K562 (cell line): ENCODE measurements around the gene CCDC178. TPM values are rescaled to one million over a fixed set of nuclear protein-coding genes. Genes with fewer than 3 reads are reported as not detected.

Experiments
- ATAC-seq: fragments of 200-7000 bp; cut with Tn5 transposase; 3 replicates; pipeline ENCODE4 v1.9.1; 2020; ENCODE audit warnings: moderate library complexity
- BruUV-seq: library from RNA; stranded (reverse); fragments of 400-500 nt; replicated peaks from 2 replicates; lab custom pipeline; 2021; lab: Mats Ljungman, UMichigan
- CTCF ChIA-PET: fragments of 300-600 bp; formaldehyde crosslinking; extraction: SDS; loops from one replicate; lab custom pipeline; 2021; ENCODE audit warnings: low intra/inter-chr PET ratio; lab: Yijun Ruan, JAX
- POLR2A ChIA-PET: fragments of 300-600, 350-650 bp; sonication (Branson Sonifier 250); formaldehyde crosslinking; extraction: SDS; loops from one replicate; lab custom pipeline; 2021; ENCODE audit warnings: antibody characterized with exemption, inconsistent platforms; lab: Yijun Ruan, JAX
- DNase-seq, 4 experiments: peaks; one replicate each; pipeline versions ENCODE4 v3.0.0 to v3.0.0-alpha.2; 2011 to 2018; ENCODE audit warnings: low spot score in 3 of 4, mixed read lengths in 3 of 4; ENCODE audit errors: extremely low read depth in 1 of 4
- FAIRE-seq: peaks from 2 replicates; lab custom pipeline; 2011; peaks lifted over from hg19 to GRCh38; lab: Jason Lieb, UNC
- H2AFZ ChIP-seq: 2 replicates; pipeline ENCODE4 v1.6.0; 2011; ENCODE audit warnings: low read depth, low read length, control low read depth, inconsistent platforms
- H3K27ac ChIP-seq: fragments of 200-600 bp; 3 replicates; pipeline ENCODE4 v1.8.0; 2011; ENCODE audit warnings: low read depth, mild to moderate bottlenecking, control low read depth, inconsistent platforms, low read length, moderate library complexity, mixed read lengths; ENCODE audit errors: extremely low read depth
- H3K27me3 ChIP-seq, 2 experiments: fragments of 300-600 bp in 1 of 2; 2 replicates in 1 of 2; 3 replicates in 1 of 2; pipeline versions ENCODE4 v1.6.0 to v1.8.0; 2011; ENCODE audit warnings: inconsistent platforms in 2 of 2, low read length in 2 of 2, mild to moderate bottlenecking in 1 of 2, mixed read lengths in 1 of 2, moderate library complexity in 1 of 2; ENCODE audit not compliant: control insufficient read depth in 2 of 2, insufficient read depth in 2 of 2
- H3K36me3 ChIP-seq: fragments of 300-600 bp; 3 replicates; pipeline ENCODE4 v1.8.0; 2011; ENCODE audit warnings: mild to moderate bottlenecking, low read length, inconsistent platforms; ENCODE audit not compliant: control insufficient read depth, insufficient read depth
- H3K4me1 ChIP-seq, 2 experiments: fragments of 200-600 bp in 1 of 2; replicated peaks in 1 of 2; 2 replicates in 1 of 2; 3 replicates in 1 of 2; pipeline versions ENCODE4 v1.5.1 to v1.8.0; 2011; ENCODE audit warnings: inconsistent platforms in 2 of 2, low read length in 2 of 2, mild to moderate bottlenecking in 1 of 2, mixed read lengths in 1 of 2, moderate library complexity in 1 of 2; ENCODE audit not compliant: control insufficient read depth in 2 of 2, insufficient read depth in 2 of 2
- H3K4me2 ChIP-seq: 2 replicates; pipeline ENCODE4 v1.6.1; 2011; ENCODE audit warnings: low read length, control low read depth, inconsistent platforms, mixed read lengths; ENCODE audit not compliant: insufficient read depth
- H3K4me3 ChIP-seq: fragments of 200-600 bp; sonication (generic), shearing (Covaris generic); 2 replicates; pipeline ENCODE4 v1.5.1; 2016; ENCODE audit warnings: control low read depth, inconsistent platforms
- H3K79me2 ChIP-seq: fragments of 200-600 bp; 3 replicates; pipeline ENCODE4 v1.8.0; 2011; ENCODE audit warnings: low read length, inconsistent platforms; ENCODE audit not compliant: control insufficient read depth, insufficient read depth
- H3K9ac ChIP-seq, 2 experiments: 2 replicates each; pipeline versions ENCODE4 v1.6.0 to v1.6.1; 2011; ENCODE audit warnings: low read depth in 2 of 2, low read length in 2 of 2, control low read depth in 1 of 2, inconsistent platforms in 1 of 2, mild to moderate bottlenecking in 1 of 2, mixed read lengths in 1 of 2; ENCODE audit not compliant: insufficient read depth in 1 of 2
- H3K9me1 ChIP-seq: one replicate; pipeline ENCODE4 v1.6.0; 2011; ENCODE audit warnings: inconsistent platforms, mild to moderate bottlenecking, low read length, moderate library complexity; ENCODE audit not compliant: control insufficient read depth, insufficient read depth
- H3K9me3 ChIP-seq: replicated peaks from 2 replicates; pipeline ENCODE4 v1.5.1; 2011; ENCODE audit warnings: low read depth, low read length, inconsistent platforms; ENCODE audit not compliant: control insufficient read depth, insufficient read depth
- H4K20me1 ChIP-seq: replicated peaks from 2 replicates; pipeline ENCODE4 v1.6.1; 2011; ENCODE audit warnings: low read length, inconsistent platforms, mixed read lengths; ENCODE audit not compliant: control insufficient read depth, insufficient read depth
- ESRRB ChIP-seq: fragments of 250-450 bp; sonication (Bioruptor Pico); IDR thresholded peaks from 2 replicates; pipeline ENCODE4 v1.5.0; 2020; ENCODE audit warnings: mild to moderate bottlenecking, moderate library complexity, borderline replicate concordance
- ETS2 ChIP-seq: IDR thresholded peaks from 2 replicates; pipeline ENCODE4 v1.6.1; 2016; ENCODE audit warnings: borderline replicate concordance, missing genetic modification characterization, mild to moderate bottlenecking, moderate library complexity, missing compliant biosample characterization; ENCODE audit not compliant: poor library complexity, severe bottlenecking
- GABPA ChIP-seq: fragments of 200-800 bp; sonication (Bioruptor generic); conservative IDR thresholded peaks from 2 replicates; pipeline ENCODE4 v1.6.1; 2016; ENCODE audit warnings: low read depth, missing genetic modification characterization, missing compliant biosample characterization
- HNRNPK ChIP-seq: fragments of 200-400 bp; formaldehyde crosslinking; IDR thresholded peaks from one replicate; pipeline ENCODE4 v1.6.1; 2018; ENCODE audit warnings: mild to moderate bottlenecking, low read depth, low read length; ENCODE audit not compliant: poor library complexity, severe bottlenecking
- JUND ChIP-seq, 2 experiments: IDR thresholded peaks; 2 replicates in 1 of 2; 3 replicates in 1 of 2; pipeline ENCODE4 v1.6.1; 2011; ENCODE audit warnings: borderline replicate concordance in 2 of 2, low read depth in 2 of 2, low read length in 2 of 2, improper control_type of control experiment in 1 of 2, missing biosample characterization in 1 of 2, missing genetic modification characterization in 1 of 2, missing genetic modification reagents in 1 of 2
- NR3C1 ChIP-seq: sonication (generic); formaldehyde crosslinking; IDR thresholded peaks from 2 replicates; pipeline ENCODE4 v1.8.1; 2022; ENCODE audit warnings: missing genetic modification reagents
- PHB ChIP-seq: fragments of 250-450 bp; sonication (Bioruptor Pico); IDR thresholded peaks from 2 replicates; pipeline ENCODE4 v1.5.0; 2021
- RCOR1 ChIP-seq, 2 experiments: IDR thresholded peaks; 2 replicates each; pipeline ENCODE4 v1.6.1; 2012; ENCODE audit warnings: low read depth in 2 of 2, low read length in 2 of 2, borderline replicate concordance in 1 of 2, improper control_type of control experiment in 1 of 2
- U2AF1 ChIP-seq: fragments of 200-400 bp; formaldehyde crosslinking; optimal IDR thresholded peaks from 2 replicates; pipeline ENCODE3; 2017; ENCODE audit warnings: mild to moderate bottlenecking, low read depth, low read length, moderate library complexity
- ZNF134 ChIP-seq: fragments of 250-450 bp; sonication (Bioruptor Pico); conservative IDR thresholded peaks from 2 replicates; pipeline ENCODE4 v1.4.0; 2020
- ZNF408 ChIP-seq: fragments of 250-450 bp; sonication (Bioruptor Pico); IDR thresholded peaks from 2 replicates; pipeline ENCODE4 v1.4.0; 2020; ENCODE audit warnings: low read depth, mild to moderate bottlenecking, moderate library complexity
- ZNF717 ChIP-seq: fragments of 250-450 bp; sonication (Bioruptor Pico); IDR thresholded peaks from 2 replicates; pipeline ENCODE4 v1.5.0; 2021
- WGBS: fragments of 100-300 bp; shearing (Covaris generic); methylation state at CpG from one replicate; pipeline ENCODE4 v1.1.6; 2016; ENCODE audit warnings: low coverage, mixed read lengths; ENCODE audit not compliant: insufficient coverage; ENCODE audit errors: missing lambda C conversion rate; 5-methylcytosine and 5-hydroxymethylcytosine counted together
- in situ Hi-C: fragments of 300-500 bp; cut with MboI; formaldehyde crosslinking; loops from 4 replicates; pipeline ENCODE4 v1.15.0; 2018; ENCODE audit warnings: inconsistent platforms, mixed read lengths
- intact Hi-C: fragments of 100-400 bp; cut with micrococcal nuclease; formaldehyde crosslinking; loops from 2 replicates; pipeline ENCODE4 v1.14.2; 2022
- polyA plus RNA-seq, 8 experiments: library from polyadenylated mRNA; depleted of rRNA in 4 of 8; stranded (reverse) in 5 of 8; unstranded in 3 of 8; fragments of >200 nt; fragmentation: Nextera tagmentation in 2 of 8; fragmentation: Illumina TruSeq in 1 of 8; extraction: Ambion mirVana in 2 of 8; extraction: Trizol in 1 of 8; gene quantifications; 2 replicates each; pipeline versions ENCODE4 v1.2.1 to v1.2.3, GENCODE V29; 2011 to 2014; ENCODE audit warnings: inconsistent platforms in 1 of 8, missing spikeins in 1 of 8
- total RNA-seq, 7 experiments: library from RNA; depleted of rRNA in 6 of 7; stranded (reverse); fragments of >200 nt in 6 of 7; fragmentation: Illumina TruSeq in 2 of 7; extraction: Trizol in 2 of 7; gene quantifications; 2 replicates each; pipeline versions ENCODE4 v1.2.1 to v1.2.3, GENCODE V29; 2011 to 2021; ENCODE audit warnings: low replicate concordance in 1 of 7

The CCDC178 gene
- total and polyA plus RNA-seq, 9 of the 15 experiments (the other 6 are each of a cell fraction or from before 2014, with no cell fraction given), result 0.12 to 0.47 (median 0.15) TPM; not detected in 6

GRCh38 chr18:33205777-33206176 lies 234.7 kb downstream of the CCDC178 start:
- no peak for DNase-seq
- TF ChIP-seq HNRNPK (no peak), NR3C1 (no peak), GABPA (tag) (no peak), ETS2 (tag) (no peak), ZNF134 (no peak), PHB (CRISPR knock-in tag) (no peak), U2AF1 (no peak), ZNF408 (CRISPR knock-in tag) (no peak), ESRRB (no peak), JUND (IDR thresholded peaks at IDR 0.05; ENCODE audit: borderline replicate concordance, low read depth, low read length) (no peak), JUND (tag; IDR thresholded peaks at IDR 0.05; ENCODE audit: borderline replicate concordance, low read depth, low read length) (no peak), ZNF717 (CRISPR knock-in tag) (no peak), RCOR1 (IDR thresholded peaks at IDR 0.05; ENCODE audit: borderline replicate concordance in 1 of 2, low read depth in 2 of 2, low read length in 2 of 2) (no peak)
- TF ChIP-seq, all 486 proteins: peak for 0
- H3K27me3 ChIP-seq, result no peaks in the 10 kb centered on the region
- WGBS, result 0% methylated on average over 1 of the region's 1 CpG
- H3K27ac ChIP-seq, result no peak overlapping the region
- no peak overlapping the region for H3K4me3 ChIP-seq
- no TSS peak for BruUV-seq
- ATAC-seq (no peak), FAIRE-seq (no peak)
- no peaks in the 10 kb centered on the region for H3K9me1 ChIP-seq
- no peaks in the 10 kb centered on the region for H3K4me1 ChIP-seq
- H2AFZ ChIP-seq, result no peak overlapping the region
- H3K4me2 ChIP-seq, result no peak overlapping the region
- no peaks in the 10 kb centered on the region for H3K9me3 ChIP-seq
- no peaks in the 10 kb centered on the region for H3K36me3 ChIP-seq
- CTCF ChIA-PET, result interaction anchor here (0.5 kb wide), 1 partner anchor 1507 kb away, joined by 3 read pairs; no protein-coding TSS in a partner anchor
- H3K9ac ChIP-seq, result no peak overlapping the region
- intact Hi-C loops (no loop called here), in situ Hi-C loops (no loop called here)
- H3K79me2 ChIP-seq, result no peaks in the 10 kb centered on the region
- POLR2A ChIA-PET, result interaction anchor here (0.6 kb wide), 1 partner anchor 1265 kb away, joined by 3 read pairs; no protein-coding TSS in a partner anchor
- no peaks in the 10 kb centered on the region for H4K20me1 ChIP-seq
